Adipocyte (in vitro differentiated cells): ENCODE measurements around the gene KLHDC3.

Experiments
- DNase-seq: peaks from one replicate; pipeline ENCODE4 v3.0.0-alpha.2; 2015; ENCODE audit warnings: low read depth
- H3K27me3 ChIP-seq: replicated peaks from 2 replicates; pipeline ENCODE4 v1.7.0; 2013; ENCODE audit warnings: mild to moderate bottlenecking, low read length, moderate library complexity; ENCODE audit not compliant: control insufficient read depth, insufficient read depth
- H3K36me3 ChIP-seq: 2 replicates; pipeline ENCODE4 v1.7.0; 2013; ENCODE audit warnings: low read length, mild to moderate bottlenecking, moderate library complexity; ENCODE audit not compliant: control insufficient read depth, insufficient read depth, severe bottlenecking
- H3K4me1 ChIP-seq: 2 replicates; pipeline ENCODE4 v1.7.0; 2013; ENCODE audit warnings: mild to moderate bottlenecking, low read length, moderate library complexity; ENCODE audit not compliant: control insufficient read depth, insufficient read depth
- H3K4me3 ChIP-seq: 2 replicates; pipeline ENCODE4 v1.7.0; 2013; ENCODE audit warnings: mild to moderate bottlenecking, low read length, moderate library complexity
- H3K9ac ChIP-seq: 2 replicates; pipeline ENCODE4 v1.7.0; 2013; ENCODE audit warnings: mild to moderate bottlenecking, low read length, moderate library complexity
- H3K9me3 ChIP-seq: 2 replicates; pipeline ENCODE4 v1.7.0; 2013; ENCODE audit warnings: mild to moderate bottlenecking, low read length, moderate library complexity; ENCODE audit not compliant: control insufficient read depth

KLHDC3 gene

GRCh38 chr6:43060755-43061633 lies 46.9 kb downstream of the KLHDC3 start:
- Histone ChIP-seq H3K9ac (peak overlapping the region; percentile 97), H3K9me3 (no peaks in the 10 kb centered on the region), H3K36me3 (peaks cover 18% of the 10 kb centered on the region), H3K4me1 (peaks cover 19% of the 10 kb centered on the region), H3K4me3 (peak overlapping the region; percentile 92), H3K27me3 (no peaks in the 10 kb centered on the region)
- no peak for DNase-seq

- no peak for DNase-seq
- peaks cover 22% of the 10 kb centered on the region for H3K36me3 ChIP-seq
- H3K9me3 ChIP-seq: no peaks in the 10 kb centered on the region
- H3K4me3 ChIP-seq: no peak overlapping the region
- no peak overlapping the region for H3K9ac ChIP-seq
- no peaks in the 10 kb centered on the region for H3K27me3 ChIP-seq
- peaks cover 19% of the 10 kb centered on the region for H3K4me1 ChIP-seq
Observed at GRCh38 chr6:43061861-43062260, 47.8 kb downstream of the KLHDC3 start.

GRCh38 chr6:43062818-43063217 lies 48.8 kb downstream of the KLHDC3 start:
- H3K36me3 ChIP-seq: peaks cover 20% of the 10 kb centered on the region
- DNase-seq: no peak
- H3K9ac ChIP-seq: no peak overlapping the region
- no peaks in the 10 kb centered on the region for H3K9me3 ChIP-seq
- H3K4me3 ChIP-seq: no peak overlapping the region
- H3K27me3 ChIP-seq: no peaks in the 10 kb centered on the region
- H3K4me1 ChIP-seq: peaks cover 18% of the 10 kb centered on the region

- peak; percentile 85 for DNase-seq
- Histone ChIP-seq H3K36me3 (peaks cover 24% of the 10 kb centered on the region), H3K4me3 (no peak overlapping the region), H3K4me1 (no peaks in the 10 kb centered on the region), H3K27me3 (no peaks in the 10 kb centered on the region), H3K9me3 (no peaks in the 10 kb centered on the region), H3K9ac (no peak overlapping the region)
Observed at GRCh38 chr6:43070028-43070632, 56.1 kb downstream of the KLHDC3 start.
